HG03469 (cell line): ENCODE results near the gene RFTN1.

Experiments used
- ATAC-seq: cut with Tn5 transposase; IDR thresholded peaks from one replicate; pipeline ENCODE4 v1.9.1; 2021; ENCODE audit warnings: mild to moderate bottlenecking, moderate library complexity, moderate number of reproducible peaks; ENCODE audit not compliant: unreplicated experiment

The RFTN1 gene

DNA sequence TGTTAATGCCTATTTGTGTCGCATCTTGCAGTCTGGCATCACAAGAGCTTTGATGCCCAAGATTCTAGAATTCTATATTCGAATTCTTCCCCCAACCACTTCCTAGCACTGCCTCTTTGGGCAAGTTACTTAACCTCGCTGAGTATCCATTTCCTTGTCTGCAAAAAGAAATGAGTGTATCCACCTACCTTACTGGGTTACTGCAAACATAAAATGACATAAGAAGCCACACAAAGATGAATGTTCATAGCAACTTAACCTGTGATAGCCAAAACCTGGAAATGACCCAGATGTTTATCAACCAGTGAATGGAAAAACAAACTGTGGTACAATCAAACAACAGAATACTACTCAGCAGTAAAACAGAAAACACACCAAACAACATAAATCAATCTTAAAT lies 24.9 kb downstream of the RFTN1 start:
- no peak for ATAC-seq

DNA sequence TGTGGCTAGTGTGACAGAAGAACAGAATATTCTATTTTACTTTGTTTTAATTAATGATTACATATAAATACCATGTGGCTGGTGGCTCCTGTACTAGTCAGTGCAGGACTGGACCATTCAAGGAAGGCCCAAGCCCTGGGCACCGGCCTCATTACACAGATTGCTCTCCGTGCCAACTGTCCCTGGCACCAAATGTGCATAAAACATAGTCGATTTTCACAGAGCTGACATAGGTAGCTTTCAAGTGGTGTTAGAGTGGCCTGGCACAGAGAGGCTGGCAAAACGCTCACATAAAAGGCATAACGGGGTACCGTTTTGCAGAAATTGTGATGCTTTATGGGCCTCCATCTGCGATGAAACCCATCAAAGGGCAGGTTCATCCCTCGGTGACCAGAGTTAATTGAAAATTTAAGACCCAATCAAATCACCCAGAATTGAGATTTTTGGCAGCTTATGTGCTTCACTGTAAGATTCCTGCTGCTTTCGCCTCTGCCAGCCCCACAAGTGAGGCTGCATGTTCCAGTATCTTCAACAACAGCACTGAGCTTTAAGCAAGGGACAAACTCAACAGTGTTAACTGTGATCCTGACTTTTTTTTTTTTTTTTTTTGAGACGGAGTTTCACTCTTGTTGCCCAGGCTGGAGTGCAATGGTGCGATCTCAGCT lies 25.9 kb downstream of the RFTN1 start:
- no peak for ATAC-seq

GRCh38 chr3:16486951-16487480 lies 26.5 kb downstream of the RFTN1 start:
- no peak for ATAC-seq

- ATAC-seq, result no peak
These were observed 27.3 kb downstream of the RFTN1 start for GRCh38 chr3:16486201-16486600.

DNA sequence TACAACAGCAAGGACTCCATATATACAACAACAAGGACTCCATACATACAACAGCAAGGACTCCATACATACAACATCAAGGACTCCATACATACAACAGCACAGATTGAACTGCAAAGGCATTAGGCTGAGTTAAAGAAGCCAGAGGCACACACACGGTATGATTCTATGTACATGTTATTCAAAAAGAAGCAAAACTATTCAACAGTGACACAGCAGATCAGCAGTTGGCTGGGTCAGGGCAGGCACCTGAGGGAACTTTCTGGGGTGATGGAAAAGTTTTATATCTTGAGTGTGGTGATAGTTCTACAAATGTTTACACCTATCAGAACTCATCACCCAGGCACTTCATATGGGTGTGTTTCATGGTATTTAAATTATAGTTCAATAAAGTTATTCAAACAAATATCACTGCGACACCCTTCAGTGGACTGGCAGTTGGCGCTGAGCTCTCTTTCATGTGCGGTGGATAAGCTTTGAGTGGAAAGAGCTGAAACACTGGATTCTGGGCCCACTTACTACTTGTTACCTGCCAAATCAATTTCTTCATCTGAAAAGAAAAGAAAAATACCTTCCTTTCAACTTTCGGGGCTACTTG lies 28.0 kb downstream of the RFTN1 start:
- ATAC-seq, result no peak

- ATAC-seq, result no peak
These were observed 28.5 kb downstream of the RFTN1 start for GRCh38 chr3:16484984-16485383.

- ATAC-seq, result no peak
These were observed 29.3 kb downstream of the RFTN1 start for GRCh38 chr3:16484216-16484615.

DNA sequence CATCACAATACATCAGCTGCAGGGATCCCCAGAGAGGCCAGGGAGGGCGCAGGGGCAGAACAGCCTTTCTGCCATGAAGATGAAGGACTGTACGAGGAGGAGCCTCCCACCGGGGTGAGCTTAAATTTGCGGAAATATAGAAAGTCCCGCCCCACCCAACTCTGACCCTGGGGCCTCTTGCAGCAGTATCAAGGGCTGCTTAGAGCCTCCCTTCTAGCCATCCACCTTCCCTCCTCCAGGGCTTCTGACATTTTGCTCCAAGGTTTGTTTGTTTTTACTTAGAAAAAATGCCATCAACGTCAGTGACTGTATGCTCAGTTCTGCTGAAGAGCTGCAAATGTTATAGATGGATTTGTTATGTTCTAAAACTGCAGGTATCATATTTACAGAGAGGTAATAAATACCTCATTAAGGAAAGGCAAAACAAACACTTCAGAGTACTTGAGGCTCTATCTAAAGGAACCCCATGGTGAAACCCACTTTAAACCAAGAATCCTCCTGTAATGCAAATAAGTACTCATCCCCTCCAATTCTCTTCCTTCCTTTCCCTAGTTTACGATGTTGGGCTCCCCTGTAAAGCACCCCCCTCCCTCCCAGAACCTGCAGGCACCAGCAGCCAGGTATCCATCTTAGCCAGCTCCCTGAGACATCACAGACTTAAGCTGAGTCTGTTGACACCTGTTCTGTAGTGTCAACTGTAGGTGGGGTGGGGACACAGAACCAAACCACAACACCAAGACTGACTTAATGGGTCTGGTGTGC lies 30.5 kb downstream of the RFTN1 start:
- ATAC-seq, result peak; percentile 40

GRCh38 chr3:16482194-16482769 lies 31.2 kb downstream of the RFTN1 start:
- ATAC-seq, result peak; percentile 10

GRCh38 chr3:16481546-16481897 lies 32.0 kb downstream of the RFTN1 start:
- no peak for ATAC-seq

DNA sequence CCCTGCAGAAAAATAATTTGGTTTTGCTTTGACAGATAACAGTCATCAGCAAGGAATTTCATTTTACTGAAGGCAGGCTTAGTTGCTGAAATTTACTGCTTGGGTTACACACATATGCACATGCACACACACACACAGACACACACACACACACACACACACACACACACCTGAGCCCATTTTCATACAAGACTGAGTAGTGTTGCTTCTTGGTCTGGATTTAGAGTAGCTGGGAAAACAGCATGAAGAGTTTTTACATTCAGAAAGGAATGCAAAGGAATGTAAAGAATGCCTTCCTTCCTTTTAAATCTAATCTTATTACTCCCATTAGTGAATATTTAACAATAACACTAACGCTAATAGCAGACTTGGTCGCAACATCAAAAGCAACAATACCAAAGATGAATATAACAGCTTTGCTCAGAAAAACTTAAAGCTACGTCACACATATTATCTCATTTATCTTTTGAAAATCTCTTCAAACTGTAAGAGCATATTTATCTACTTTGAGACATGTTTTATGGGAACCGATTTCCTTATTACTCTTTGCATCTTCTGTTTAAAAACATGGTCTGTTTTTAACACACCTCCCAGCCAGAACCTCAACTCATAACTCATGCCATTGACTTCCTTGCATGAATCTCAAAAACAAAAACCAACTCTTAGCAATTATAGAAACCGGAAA lies 32.5 kb downstream of the RFTN1 start:
- no peak for ATAC-seq

GRCh38 chr3:16478516-16478915 lies 35.0 kb downstream of the RFTN1 start:
- no peak for ATAC-seq

GRCh38 chr3:16477521-16477920 lies 36.0 kb downstream of the RFTN1 start:
- ATAC-seq, result no peak

DNA sequence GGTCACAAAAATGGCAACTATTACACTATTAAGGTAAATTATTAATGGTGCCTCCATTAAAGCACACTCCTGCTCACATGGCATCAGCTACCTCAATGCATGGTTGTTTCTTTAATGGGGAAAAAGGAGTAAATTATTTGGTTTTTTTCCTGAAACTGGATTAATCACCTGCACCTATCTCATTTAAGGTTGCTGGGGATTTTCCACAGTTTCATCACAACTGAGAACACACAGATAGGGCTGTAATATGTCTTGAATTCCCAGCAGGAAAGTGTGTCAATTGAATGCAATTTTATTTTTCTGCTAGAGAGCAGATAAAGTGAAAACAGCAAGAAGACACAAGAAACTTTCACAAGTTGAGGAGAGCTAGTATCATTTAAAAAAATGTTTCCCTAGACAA lies 36.4 kb downstream of the RFTN1 start:
- ATAC-seq, result no peak

DNA sequence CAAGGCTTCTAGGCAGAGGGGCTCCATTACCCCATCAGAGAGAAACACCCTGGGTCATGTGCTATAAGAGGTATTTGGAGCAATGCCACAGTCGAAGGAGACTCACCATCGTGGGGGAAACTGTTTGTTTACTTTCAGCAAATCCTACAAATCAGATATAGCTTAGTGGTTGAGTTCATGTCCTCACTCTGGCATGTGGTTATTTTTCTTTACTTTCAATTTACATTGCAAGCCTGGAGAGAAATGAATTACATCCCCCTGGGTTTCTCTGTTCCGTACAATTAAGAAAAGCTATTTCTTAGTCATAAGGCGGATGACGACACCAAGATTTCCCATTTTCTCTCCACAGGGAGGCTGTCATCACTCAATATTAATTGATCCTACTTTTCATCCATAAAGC lies 36.9 kb downstream of the RFTN1 start:
- no peak for ATAC-seq

DNA sequence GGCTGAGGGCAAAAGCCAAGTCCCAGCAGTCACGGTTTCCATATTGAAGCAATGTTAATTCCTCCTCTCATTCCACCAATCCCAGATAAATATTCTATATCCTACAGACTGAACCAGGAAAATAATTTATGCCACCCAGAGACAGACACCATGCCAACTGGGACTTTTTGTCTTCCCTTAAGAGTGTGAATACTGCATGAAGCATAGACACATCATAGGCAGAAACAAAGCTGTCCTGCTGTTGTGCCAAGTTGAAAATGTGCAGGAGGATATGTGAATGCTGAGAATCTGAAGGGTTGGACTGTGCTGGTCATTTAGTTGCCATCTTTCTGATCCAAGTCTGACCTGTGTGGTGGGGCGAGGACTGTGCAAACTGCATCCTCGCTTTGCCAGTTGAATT lies 37.7 kb downstream of the RFTN1 start:
- no peak for ATAC-seq

GRCh38 chr3:16474920-16475319 lies 38.6 kb downstream of the RFTN1 start:
- no peak for ATAC-seq

- no peak for ATAC-seq
These were observed 39.3 kb downstream of the RFTN1 start for GRCh38 chr3:16474216-16474615.

- no peak for ATAC-seq
These were observed 40.9 kb downstream of the RFTN1 start for GRCh38 chr3:16472593-16472992.

DNA sequence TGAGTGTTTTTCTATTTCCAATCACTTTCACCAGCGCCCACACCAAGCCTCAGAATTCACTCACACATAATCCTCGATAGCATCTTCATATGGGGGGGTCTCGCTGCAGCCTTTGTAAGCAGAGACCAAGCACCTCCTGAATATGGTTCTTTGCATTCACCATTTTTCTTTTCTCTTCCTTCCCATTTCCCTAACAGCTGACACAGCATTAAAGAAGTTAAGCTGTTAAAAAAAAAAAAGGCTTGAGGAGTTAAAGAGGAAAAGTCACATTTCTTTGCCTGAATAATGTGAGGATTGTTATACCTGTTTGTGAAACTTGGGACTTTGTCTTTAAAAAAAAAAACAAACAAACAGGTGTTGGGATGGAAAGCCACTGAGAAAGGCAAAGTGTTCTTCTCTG lies 41.6 kb downstream of the RFTN1 start:
- ATAC-seq, result no peak

DNA sequence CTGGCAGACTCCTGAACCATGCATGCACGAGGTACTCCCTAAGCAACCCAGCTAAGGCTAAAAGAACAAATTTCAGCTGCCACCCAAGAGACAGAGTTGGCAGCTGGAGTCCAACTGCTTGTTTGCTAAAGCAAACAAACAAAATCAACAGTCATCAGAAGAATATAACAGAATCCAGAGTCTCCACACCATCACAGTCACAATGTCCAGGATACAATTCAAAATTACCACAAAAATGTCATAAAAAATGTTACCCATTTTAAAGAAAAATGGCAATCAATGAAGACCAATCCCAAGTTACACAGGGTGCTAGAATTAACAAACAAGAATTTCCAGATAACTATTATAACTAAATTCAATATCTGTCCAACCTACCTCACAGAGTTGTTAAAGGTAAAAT lies 42.9 kb downstream of the RFTN1 start:
- ATAC-seq, result no peak
